Skeletal muscle tissue (tissue), 4 donors: ENCODE data around the gene TMEM52B. TPM values are rescaled to one million over a fixed set of nuclear protein-coding genes. Genes with fewer than 3 reads are reported as not detected.

ENCODE experiments used
- H3K27ac ChIP-seq: one replicate; pipeline ENCODE4 v1.7.0; 2013; ENCODE audit warnings: mild to moderate bottlenecking, low read depth, low read length, inconsistent platforms
- H3K27me3 ChIP-seq, 3 donors: one replicate each; pipeline ENCODE4 v1.7.0; 2013; ENCODE audit warnings: low read length in 3 of 3; ENCODE audit not compliant: control insufficient read depth in 3 of 3, insufficient read depth in 3 of 3
- H3K36me3 ChIP-seq, 3 donors: one replicate each; pipeline ENCODE4 v1.7.0; 2013; ENCODE audit warnings: low read length in 3 of 3; ENCODE audit not compliant: control insufficient read depth in 3 of 3, insufficient read depth in 3 of 3
- H3K4me1 ChIP-seq, 3 donors: one replicate each; pipeline ENCODE4 v1.7.0; 2013; ENCODE audit warnings: low read length in 3 of 3, mild to moderate bottlenecking in 3 of 3; ENCODE audit not compliant: control insufficient read depth in 3 of 3, insufficient read depth in 3 of 3
- H3K4me3 ChIP-seq, 3 donors: one replicate each; pipeline ENCODE4 v1.7.0; 2013; ENCODE audit warnings: low read length in 3 of 3
- H3K9ac ChIP-seq, 3 donors: one replicate each; pipeline ENCODE4 v1.7.0; 2013; ENCODE audit warnings: low read length in 3 of 3, mild to moderate bottlenecking in 3 of 3, moderate library complexity in 2 of 3, low read depth in 1 of 3
- H3K9me3 ChIP-seq, 3 donors: one replicate each; pipeline ENCODE4 v1.7.0; 2013; ENCODE audit warnings: low read length in 3 of 3; ENCODE audit not compliant: control insufficient read depth in 3 of 3
- total RNA-seq: library from RNA; depleted of rRNA; stranded (reverse); fragments of >200 nt; gene quantifications from one replicate; pipeline ENCODE4 v1.2.3, GENCODE V29; 2014
- donor health status: Osteomylitis.

TMEM52B gene
- total RNA-seq, 1 donor from 2014 or later: under 0.01 TPM

- no peaks in the 10 kb centered on the region for H3K27me3 ChIP-seq
- no peaks in the 10 kb centered on the region for H3K9me3 ChIP-seq
- no peak overlapping the region for H3K9ac ChIP-seq
- H3K4me1 ChIP-seq: no peaks in the 10 kb centered on the region
- H3K27ac ChIP-seq: no peak overlapping the region
- H3K36me3 ChIP-seq: no peaks in the 10 kb centered on the region
- H3K4me3 ChIP-seq: no peak overlapping the region
Measured at GRCh38 chr12:10235761-10236631, 57.2 kb downstream of the TMEM52B start.

DNA sequence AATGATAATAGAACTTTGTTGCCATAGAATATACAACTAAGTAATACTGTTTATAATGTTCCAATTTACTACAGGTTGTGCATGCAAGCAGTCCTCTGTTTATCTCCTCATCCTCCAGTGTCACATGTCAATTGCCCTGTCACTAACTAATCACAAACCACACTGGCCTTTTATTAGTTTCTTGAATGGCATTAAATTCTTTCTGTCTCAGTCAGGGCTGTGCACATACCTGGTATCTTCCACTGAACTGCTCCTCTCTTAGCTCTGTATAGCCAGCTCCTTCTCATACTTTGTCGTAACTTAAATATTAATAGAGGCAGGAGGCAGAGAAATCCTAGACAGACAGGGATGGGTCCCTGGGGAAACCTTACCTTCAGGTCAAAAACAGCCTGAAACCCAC is 57.9 kb downstream of the TMEM52B start:
- Histone ChIP-seq H3K9ac (no peak overlapping the region), H3K9me3 (no peaks in the 10 kb centered on the region), H3K36me3 (no peaks in the 10 kb centered on the region), H3K4me1 (no peaks in the 10 kb centered on the region), H3K27me3 (no peaks in the 10 kb centered on the region), H3K27ac (no peak overlapping the region), H3K4me3 (no peak overlapping the region)

- no peaks in the 10 kb centered on the region for H3K9me3 ChIP-seq
- no peaks in the 10 kb centered on the region for H3K27me3 ChIP-seq
- no peaks in the 10 kb centered on the region for H3K36me3 ChIP-seq
- H3K4me3 ChIP-seq: no peak overlapping the region
- no peak overlapping the region for H3K27ac ChIP-seq
- H3K4me1 ChIP-seq: no peaks in the 10 kb centered on the region
- H3K9ac ChIP-seq: no peak overlapping the region
Measured at GRCh38 chr12:10238526-10238925, 59.7 kb downstream of the TMEM52B start.

GRCh38 chr12:10241290-10241689 is 62.5 kb downstream of the TMEM52B start:
- H3K9me3 ChIP-seq: no peaks in the 10 kb centered on the region

More at GRCh38 chr12:10241290-10241689, 62.5 kb downstream of the TMEM52B start:
- Histone ChIP-seq H3K36me3 (no peaks in the 10 kb centered on the region), H3K9ac (no peak overlapping the region), H3K4me3 (no peak overlapping the region), H3K27me3 (no peaks in the 10 kb centered on the region), H3K27ac (no peak overlapping the region), H3K4me1 (no peaks in the 10 kb centered on the region)

Other genes starting within 250 kb of the TMEM52B start
- gene CLEC2A, start 246.7 kb upstream of the TMEM52B start, total RNA-seq: not detected
- gene CLEC12A, start 207.6 kb upstream of the TMEM52B start, total RNA-seq: 0.52 TPM
- not detected for gene CLEC1B, start 179.9 kb upstream of the TMEM52B start, total RNA-seq
- not detected for gene CLEC12B, start 168.4 kb upstream of the TMEM52B start, total RNA-seq
- gene CLEC9A, start 148.3 kb upstream of the TMEM52B start, total RNA-seq: not detected
- gene CLEC1A, start 80.0 kb upstream of the TMEM52B start, total RNA-seq: 1.0 TPM
- gene CLEC7A, start 48.8 kb upstream of the TMEM52B start, total RNA-seq: 2.1 TPM
- gene OLR1, start 6.9 kb upstream of the TMEM52B start, total RNA-seq: not detected
- 23.0 TPM for gene GABARAPL1, start 33.8 kb downstream of the TMEM52B start, total RNA-seq
- 0.52 TPM for gene KLRD1, start 128.8 kb downstream of the TMEM52B start, total RNA-seq
- gene KLRK1, start 211.0 kb downstream of the TMEM52B start, total RNA-seq: 0.52 TPM
- gene KLRC4, start 230.7 kb downstream of the TMEM52B start, total RNA-seq: not detected
- not detected for gene KLRC3, start 241.6 kb downstream of the TMEM52B start, total RNA-seq